ENCODE results near the gene CRIM1. TPM values are rescaled to one million over a fixed set of nuclear protein-coding genes. Genes with fewer than 3 reads are reported as not detected.
A peak's percentile ranks its signal among the peaks of the same experiment; 100 is the strongest.

The CRIM1 gene
- total and polyA plus RNA-seq, 2 experiments from 2014 or later, result 10.5 to 36.4 TPM

GRCh38 chr2:36438449-36438977 is 82.9 kb downstream of the CRIM1 start:
- peaks cover 3% of the 10 kb centered on the region; the same call in 1 of the 2 replicates for H3K9me2 ChIP-seq (ENCODE audit: insufficient read depth)
- H2AFZ ChIP-seq, result no peak overlapping the region
- H3K4me3 ChIP-seq, result no peak overlapping the region
- Mint-ChIP-seq H3K27ac (peak overlapping the region; percentile 33; the same call in 1 of the 2 replicates), H3K4me3 (no peak overlapping the region), H3K4me1 (peaks cover 6% of the 10 kb centered on the region), H3K9me3 (no peaks in the 10 kb centered on the region), H3K27me3 (ENCODE audit: insufficient read depth, low read depth, poor library complexity) (no peaks in the 10 kb centered on the region), H3K36me3 (ENCODE audit: low read depth) (peaks cover 28% of the 10 kb centered on the region)
- H3K36me3 ChIP-seq (ENCODE audit: insufficient read depth), result 0 out of 2 replicates have a peak, but pooled peaks cover 7% of the 10 kb centered on the region
- peaks cover 21% of the 10 kb centered on the region for H4K20me1 ChIP-seq (replicated peaks; ENCODE audit: insufficient read depth)
- no peak for TF ChIP-seq JUNB (IDR thresholded peaks at IDR 0.05; ENCODE audit: unreplicated experiment)
- no peak overlapping the region for H3K27ac ChIP-seq (ENCODE audit: low read depth)
- H3K27me3 ChIP-seq (ENCODE audit: insufficient read depth), result no peaks in the 10 kb centered on the region
- ATAC-seq, result no peak
- H3F3A ChIP-seq (replicated peaks; ENCODE audit: low read depth), result no peaks in the 10 kb centered on the region
- DNase-seq (ENCODE audit: low spot score), result no peak
- peaks cover 3% of the 10 kb centered on the region; the same call in 1 of the 2 replicates for H3K4me1 ChIP-seq (ENCODE audit: insufficient read depth)
- peaks cover 71% of the 10 kb centered on the region for H3K79me2 ChIP-seq (replicated peaks; ENCODE audit: insufficient read depth)
- H3K4me2 ChIP-seq, result no peak overlapping the region

GRCh38 chr2:36439084-36439483 is 83.5 kb downstream of the CRIM1 start:
- no peaks in the 10 kb centered on the region for H3K9me3 Mint-ChIP-seq
- H3K27ac Mint-ChIP-seq, result no peak overlapping the region
- H3K27me3 ChIP-seq (ENCODE audit: insufficient read depth), result no peaks in the 10 kb centered on the region
- ATAC-seq (no peak), DNase-seq (ENCODE audit: low spot score) (no peak)
- H3K4me1 ChIP-seq (ENCODE audit: insufficient read depth), result peaks cover 3% of the 10 kb centered on the region; the same call in 1 of the 2 replicates
- H3F3A ChIP-seq (replicated peaks; ENCODE audit: low read depth), result no peaks in the 10 kb centered on the region
- H4K20me1 ChIP-seq (replicated peaks; ENCODE audit: insufficient read depth), result peaks cover 26% of the 10 kb centered on the region
- no peak overlapping the region for H2AFZ ChIP-seq
- peaks cover 6% of the 10 kb centered on the region for H3K4me1 Mint-ChIP-seq
- H3K79me2 ChIP-seq (replicated peaks; ENCODE audit: insufficient read depth), result peaks cover 70% of the 10 kb centered on the region
- H3K27me3 Mint-ChIP-seq (ENCODE audit: insufficient read depth, low read depth, poor library complexity), result no peaks in the 10 kb centered on the region
- no peak overlapping the region for H3K27ac ChIP-seq (ENCODE audit: low read depth)
- H3K36me3 Mint-ChIP-seq (ENCODE audit: low read depth), result peaks cover 31% of the 10 kb centered on the region
- H3K4me3 ChIP-seq, result no peak overlapping the region
- H3K36me3 ChIP-seq (ENCODE audit: insufficient read depth), result 0 out of 2 replicates have a peak, but pooled peaks cover 7% of the 10 kb centered on the region
- H3K4me2 ChIP-seq, result no peak overlapping the region
- H3K4me3 Mint-ChIP-seq, result no peak overlapping the region
- H3K9me2 ChIP-seq (ENCODE audit: insufficient read depth), result peaks cover 3% of the 10 kb centered on the region; the same call in 1 of the 2 replicates
- TF ChIP-seq NANOG (IDR thresholded peaks at IDR 0.05; ENCODE audit: borderline replicate concordance) (no peak), EZH2 (IDR thresholded peaks at IDR 0.05; ENCODE audit: low read depth, unreplicated experiment) (no peak), JUNB (IDR thresholded peaks at IDR 0.05; ENCODE audit: unreplicated experiment) (no peak), CTCF (conservative IDR thresholded peaks at IDR 0.05; ENCODE audit: low read depth in 2 of 2) (no peak), CREB1 (CRISPR knock-in tag; IDR thresholded peaks at IDR 0.05; ENCODE audit: low read depth) (no peak), ZNF462 (CRISPR knock-in tag; IDR thresholded peaks at IDR 0.05) (no peak), POLR2AphosphoS5 (IDR thresholded peaks at IDR 0.05; ENCODE audit: low read depth) (no peak), ZNF114 (CRISPR knock-in tag; IDR thresholded peaks at IDR 0.05) (no peak), STAT1 (IDR thresholded peaks at IDR 0.05; ENCODE audit: unreplicated experiment) (no peak), ZNF331 (CRISPR knock-in tag; IDR thresholded peaks at IDR 0.05; ENCODE audit: low read depth) (no peak), EZH2phosphoT487 (IDR thresholded peaks at IDR 0.05; ENCODE audit: unreplicated experiment) (no peak)
- TF ChIP-seq, protein P1, sequence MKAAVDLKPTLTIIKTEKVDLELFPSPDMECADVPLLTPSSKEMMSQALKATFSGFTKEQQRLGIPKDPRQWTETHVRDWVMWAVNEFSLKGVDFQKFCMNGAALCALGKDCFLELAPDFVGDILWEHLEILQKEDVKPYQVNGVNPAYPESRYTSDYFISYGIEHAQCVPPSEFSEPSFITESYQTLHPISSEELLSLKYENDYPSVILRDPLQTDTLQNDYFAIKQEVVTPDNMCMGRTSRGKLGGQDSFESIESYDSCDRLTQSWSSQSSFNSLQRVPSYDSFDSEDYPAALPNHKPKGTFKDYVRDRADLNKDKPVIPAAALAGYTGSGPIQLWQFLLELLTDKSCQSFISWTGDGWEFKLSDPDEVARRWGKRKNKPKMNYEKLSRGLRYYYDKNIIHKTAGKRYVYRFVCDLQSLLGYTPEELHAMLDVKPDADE (IDR thresholded peaks at IDR 0.05), result no peak
